Kidney (tissue), 14 donors: ENCODE measurements around the gene TMEM86A. TPM values are rescaled to one million over a fixed set of nuclear protein-coding genes. Genes with fewer than 3 reads are reported as not detected.

Experiments
- DNase-seq, 5 donors: peaks; one replicate each; pipeline ENCODE4 v3.0.0-alpha.2; 2013 to 2020
- FAIRE-seq: peaks from 2 replicates; lab custom pipeline; 2012; peaks lifted over from hg19 to GRCh38; lab: Jason Lieb, UNC
- H3K27ac ChIP-seq, 2 donors: one replicate each; pipeline ENCODE4 v1.7.0; 2013; ENCODE audit warnings: low read depth in 2 of 2, low read length in 2 of 2, inconsistent platforms in 1 of 2
- H3K27me3 ChIP-seq: one replicate; pipeline ENCODE4 v1.7.1; 2013; ENCODE audit warnings: low read length, inconsistent platforms; ENCODE audit not compliant: control insufficient read depth, insufficient read depth
- H3K36me3 ChIP-seq, 3 donors: one replicate each; pipeline versions ENCODE4 v1.7.0 to v1.7.1; 2013; ENCODE audit warnings: low read length in 3 of 3, control low read depth in 1 of 3, inconsistent platforms in 1 of 3; ENCODE audit not compliant: insufficient read depth in 3 of 3, control insufficient read depth in 2 of 3
- H3K4me1 ChIP-seq, 3 donors: one replicate each; pipeline versions ENCODE4 v1.7.0 to v1.7.1; 2013; ENCODE audit warnings: low read length in 3 of 3, inconsistent platforms in 1 of 3, low read depth in 1 of 3; ENCODE audit not compliant: control insufficient read depth in 2 of 3, insufficient read depth in 2 of 3
- H3K4me3 ChIP-seq, 3 donors: one replicate each; pipeline versions ENCODE4 v1.7.0 to v1.8.1; 2013; ENCODE audit warnings: low read length in 3 of 3, control low read depth in 1 of 3, inconsistent platforms in 1 of 3
- H3K9ac ChIP-seq, 3 donors: one replicate each; pipeline versions ENCODE4 v1.7.0 to v1.7.1; 2013; ENCODE audit warnings: low read length in 3 of 3, control low read depth in 1 of 3, inconsistent platforms in 1 of 3
- H3K9me3 ChIP-seq, 3 donors: one replicate each; pipeline versions ENCODE4 v1.7.0 to v1.7.1; 2013; ENCODE audit warnings: low read length in 3 of 3, control low read depth in 1 of 3, inconsistent platforms in 1 of 3; ENCODE audit not compliant: control insufficient read depth in 2 of 3, insufficient read depth in 1 of 3
- CTCF ChIP-seq: IDR thresholded peaks from 3 replicates; pipeline ENCODE4 v1.5.1; 2012; ENCODE audit warnings: mild to moderate bottlenecking, moderate library complexity, borderline replicate concordance; ENCODE audit not compliant: insufficient read depth; ENCODE audit errors: extremely low read depth
- intact Hi-C: fragments of 100-400 bp; cut with DNase I; formaldehyde crosslinking; loops from one replicate; pipeline ENCODE4 v1.11.1; 2022
- polyA plus RNA-seq: library from polyadenylated mRNA; stranded (reverse); fragments of 350-450 nt; fragmentation: Illumina TruSeq; extraction: RNeasy Lipid Tissue Mini Kit (QIAGEN cat#74804); gene quantifications from one replicate; pipeline ENCODE4 v1.2.3, GENCODE V29; 2014; ENCODE audit warnings: low read depth, low replicate concordance; ENCODE audit not compliant: insufficient read depth
- total RNA-seq: library from RNA; stranded (reverse); fragmentation: NEBNext Ultra II Directional; extraction: Animal tissue kit (Norgen Biotek cat#: 25700); gene quantifications from one replicate; pipeline ENCODE4 v1.2.1, GENCODE V29; 2021
- donor health status: control.
- donor health status: control.
- donor health status: control.
- donor health status: control.
- donor health status: control.
- donor health status: DM: yes; HTN: yes; CAD: no.
- donor health status: Normal renal cell carcinoma (clear cell type).

TMEM86A gene
- total and polyA plus RNA-seq, 2 donors from 2014 or later, result 7.4 to 17.1 TPM

- peak overlapping the region in 2 of 3 donors; percentile 7 to 77 for H3K9ac ChIP-seq
These were observed 21.7 kb downstream of the TMEM86A start for GRCh38 chr11:18720091-18720807.

GRCh38 chr11:18720808-18721560 lies 22.4 kb downstream of the TMEM86A start:
- intact Hi-C loops, result no loop called here
- H3K9ac ChIP-seq, result peak overlapping the region; percentile 7 to 77 (median 65)

More at GRCh38 chr11:18720091-18720807, 21.7 kb downstream of the TMEM86A start:
- no peaks in the 10 kb centered on the region for H3K36me3 ChIP-seq
- H3K9me3 ChIP-seq, result no peaks in the 10 kb centered on the region
- no peaks in the 10 kb centered on the region for H3K27me3 ChIP-seq
- H3K27ac ChIP-seq, result no peak overlapping the region
- DNase-seq (peak in 3 of 5 donors; percentile 61 to 83 (median 77)), FAIRE-seq (no peak)
- H3K4me1 ChIP-seq, result peaks cover 0 to 13% (median 0%) of the 10 kb centered on the region in 3 donors
- H3K4me3 ChIP-seq, result peak overlapping the region in 1 of 3 donors; percentile 79
- TF ChIP-seq CTCF, result no peak
- intact Hi-C loops, result no loop called here

GRCh38 chr11:18721561-18722292 lies 23.1 kb downstream of the TMEM86A start:
- no peak overlapping the region for H3K27ac ChIP-seq
- H3K36me3 ChIP-seq, result no peaks in the 10 kb centered on the region
- H3K4me1 ChIP-seq, result peaks cover 0 to 13% (median 0%) of the 10 kb centered on the region in 3 donors
- DNase-seq (peak; percentile 47 to 85 (median 74)), FAIRE-seq (no peak)
- intact Hi-C loops, result no loop called here
- H3K9ac ChIP-seq, result peak overlapping the region; percentile 7 to 77 (median 65)
- no peaks in the 10 kb centered on the region for H3K9me3 ChIP-seq
- peak overlapping the region; percentile 63 to 79 (median 69) for H3K4me3 ChIP-seq
- no peaks in the 10 kb centered on the region for H3K27me3 ChIP-seq
- peak; percentile 76 for TF ChIP-seq CTCF

More at GRCh38 chr11:18720808-18721560, 22.4 kb downstream of the TMEM86A start:
- Histone ChIP-seq H3K27ac (no peak overlapping the region), H3K27me3 (no peaks in the 10 kb centered on the region), H3K4me1 (peaks cover 0 to 13% (median 0%) of the 10 kb centered on the region in 3 donors), H3K4me3 (peak overlapping the region; percentile 63 to 79 (median 69)), H3K36me3 (no peaks in the 10 kb centered on the region), H3K9me3 (no peaks in the 10 kb centered on the region)
- no peak for TF ChIP-seq CTCF
- no peak for FAIRE-seq
- peak; percentile 89 to 96 (median 93) for DNase-seq
